H1 (cell line): ENCODE data around the gene ART4. TPM values are rescaled to one million over a fixed set of nuclear protein-coding genes. Genes with fewer than 3 reads are reported as not detected.

Source experiments
- CTCF ChIA-PET: fragments of 300-600 bp; sonication (Branson Sonifier 250); formaldehyde crosslinking; loops from one replicate; lab custom pipeline; 2021; ENCODE audit not compliant: partially characterized antibody; lab: Charles Lee
- POLR2A ChIA-PET: fragments of 300-600 bp; sonication (Branson Sonifier 250); formaldehyde crosslinking; loops from one replicate; lab custom pipeline; 2021; ENCODE audit warnings: inconsistent platforms; ENCODE audit not compliant: partially characterized antibody; lab: Charles Lee
- DNase-seq, 2 experiments: peaks; one replicate each; pipeline versions ENCODE4 v3.0.0 to v3.0.0-alpha.2; 2010 to 2022; ENCODE audit warnings: low spot score in 2 of 2, low read depth in 1 of 2, mixed read lengths in 1 of 2
- FAIRE-seq: peaks from 2 replicates; lab custom pipeline; 2011; peaks lifted over from hg19 to GRCh38; lab: Jason Lieb, UNC
- H2AFZ ChIP-seq: 2 replicates; pipeline ENCODE4 v1.8.1; 2012; ENCODE audit warnings: low read length, inconsistent platforms
- H2AK5ac ChIP-seq: 2 replicates; pipeline ENCODE4 v1.6.1; 2013; ENCODE audit warnings: low read depth, low read length
- H2BK120ac ChIP-seq: replicated peaks from 2 replicates; pipeline ENCODE3; 2013; ENCODE audit warnings: low read depth, low read length, inconsistent platforms
- H2BK12ac ChIP-seq: 2 replicates; pipeline ENCODE4 v1.6.1; 2013; ENCODE audit warnings: low read depth, low read length
- H2BK15ac ChIP-seq: 2 replicates; pipeline ENCODE4 v1.6.1; 2013; ENCODE audit warnings: low read length
- H2BK20ac ChIP-seq: 2 replicates; pipeline ENCODE4 v1.6.1; 2013; ENCODE audit warnings: low read length
- H2BK5ac ChIP-seq: 2 replicates; pipeline ENCODE4 v1.6.1; 2013; ENCODE audit warnings: low read depth, low read length
- H3K14ac ChIP-seq: 2 replicates; pipeline ENCODE4 v1.6.1; 2013; ENCODE audit warnings: inconsistent platforms; ENCODE audit not compliant: insufficient read length
- H3K18ac ChIP-seq: 2 replicates; pipeline ENCODE4 v1.6.1; 2013; ENCODE audit warnings: low read length; ENCODE audit errors: extremely low read depth
- H3K23ac ChIP-seq: 2 replicates; pipeline ENCODE4 v1.6.1; 2013; ENCODE audit warnings: inconsistent platforms; ENCODE audit not compliant: insufficient read length
- H3K23me2 ChIP-seq: 2 replicates; pipeline ENCODE4 v1.6.1; 2013; ENCODE audit warnings: low read depth, low read length
- H3K27ac ChIP-seq: 2 replicates; pipeline ENCODE4 v1.6.1; 2011; ENCODE audit warnings: low read depth, low read length, inconsistent platforms
- H3K27me3 ChIP-seq, 4 experiments: replicated peaks in 1 of 4; 1 replicate in 1 of 4; 2 replicates in 3 of 4; pipeline versions ENCODE4 v1.6.1 to v1.8.1; 2011 to 2013; ENCODE audit warnings: low read length in 3 of 4, mild to moderate bottlenecking in 3 of 4, inconsistent platforms in 2 of 4, mixed read lengths in 2 of 4, moderate library complexity in 1 of 4; ENCODE audit not compliant: control insufficient read depth in 3 of 4, insufficient read depth in 3 of 4; ENCODE audit errors: extremely low read depth in 1 of 4
- H3K36me3 ChIP-seq, 4 experiments: 2 replicates each; pipeline versions ENCODE4 v1.6.1 to v1.8.1; 2011 to 2013; ENCODE audit warnings: mild to moderate bottlenecking in 4 of 4, low read length in 3 of 4, moderate library complexity in 2 of 4, control low read depth in 1 of 4, inconsistent platforms in 1 of 4; ENCODE audit not compliant: insufficient read depth in 4 of 4, control insufficient read depth in 2 of 4
- H3K4ac ChIP-seq: replicated peaks from 2 replicates; pipeline ENCODE3; 2013; ENCODE audit warnings: low read length, low read depth, mixed read lengths, inconsistent platforms; ENCODE audit not compliant: insufficient read length
- H3K4me1 ChIP-seq, 4 experiments: replicated peaks in 1 of 4; 1 replicate in 1 of 4; 2 replicates in 3 of 4; pipeline versions ENCODE4 v1.6.1 to v1.8.1; 2011 to 2013; ENCODE audit warnings: low read length in 3 of 4, inconsistent platforms in 2 of 4, mixed read lengths in 1 of 4; ENCODE audit not compliant: insufficient read depth in 4 of 4, control insufficient read depth in 3 of 4
- H3K4me2 ChIP-seq, 2 experiments: 2 replicates each; pipeline versions ENCODE4 v1.6.1 to v1.8.1; 2011 to 2013; ENCODE audit warnings: low read depth in 2 of 2, low read length in 2 of 2, control low read depth in 1 of 2, inconsistent platforms in 1 of 2, mild to moderate bottlenecking in 1 of 2; ENCODE audit not compliant: insufficient read depth in 1 of 2
- H3K4me3 ChIP-seq, 4 experiments: fragments of 200-600, 300-600 bp in 1 of 4; sonication (generic), shearing (Covaris generic), sonication (Bioruptor Twin) in 1 of 4; 2 replicates each; pipeline versions ENCODE4 v1.5.1 to v1.8.1; 2011 to 2016; ENCODE audit warnings: low read length in 4 of 4, low read depth in 3 of 4, control low read depth in 2 of 4, inconsistent platforms in 2 of 4, mild to moderate bottlenecking in 2 of 4, mixed read lengths in 1 of 4, moderate library complexity in 1 of 4; ENCODE audit not compliant: insufficient read depth in 2 of 4; ENCODE audit errors: extremely low read depth in 1 of 4
- H3K56ac ChIP-seq: replicated peaks from 2 replicates; pipeline ENCODE3; 2013; ENCODE audit warnings: low read depth, mild to moderate bottlenecking, mixed read lengths, low read length, inconsistent platforms; ENCODE audit not compliant: insufficient read length
- H3K79me1 ChIP-seq: 2 replicates; pipeline ENCODE4 v1.6.1; 2013; ENCODE audit warnings: low read depth, low read length, control low read depth
- H3K79me2 ChIP-seq, 2 experiments: 2 replicates each; pipeline versions ENCODE4 v1.6.1 to v1.8.1; 2012 to 2013; ENCODE audit warnings: low read length in 2 of 2, mild to moderate bottlenecking in 2 of 2, inconsistent platforms in 1 of 2; ENCODE audit not compliant: insufficient read depth in 2 of 2, control insufficient read depth in 1 of 2
- H3K9ac ChIP-seq, 4 experiments: replicated peaks in 1 of 4; 1 replicate in 1 of 4; 2 replicates in 3 of 4; pipeline versions ENCODE4 v1.6.1 to v1.8.1; 2011 to 2013; ENCODE audit warnings: low read depth in 3 of 4, low read length in 3 of 4, control low read depth in 2 of 4, mild to moderate bottlenecking in 2 of 4, moderate library complexity in 2 of 4, inconsistent platforms in 1 of 4; ENCODE audit errors: extremely low read depth in 1 of 4
- H3K9me3 ChIP-seq, 2 experiments: 2 replicates each; pipeline versions ENCODE4 v1.6.1 to v1.8.1; 2012 to 2013; ENCODE audit warnings: mild to moderate bottlenecking in 2 of 2, moderate library complexity in 2 of 2, control low read depth in 1 of 2, inconsistent platforms in 1 of 2, low read depth in 1 of 2, low read length in 1 of 2, mixed read lengths in 1 of 2; ENCODE audit not compliant: insufficient read depth in 2 of 2
- H4K20me1 ChIP-seq, 2 experiments: replicated peaks in 1 of 2; 2 replicates each; pipeline versions ENCODE3 to v1.8.1; 2011 to 2013; ENCODE audit warnings: inconsistent platforms in 2 of 2, low read length in 2 of 2, mild to moderate bottlenecking in 1 of 2; ENCODE audit not compliant: insufficient read depth in 2 of 2, control insufficient read depth in 1 of 2
- H4K5ac ChIP-seq: 2 replicates; pipeline ENCODE4 v1.6.1; 2013; ENCODE audit warnings: low read length, low read depth, mixed read lengths, inconsistent platforms; ENCODE audit not compliant: insufficient read length
- H4K8ac ChIP-seq: 2 replicates; pipeline ENCODE4 v1.8.0; 2013; ENCODE audit warnings: mild to moderate bottlenecking, moderate library complexity, low read length, inconsistent platforms; ENCODE audit not compliant: insufficient read depth; ENCODE audit errors: extremely low read depth
- H4K91ac ChIP-seq: replicated peaks from 2 replicates; pipeline ENCODE3; 2013; ENCODE audit warnings: low read length, mixed read lengths, inconsistent platforms; ENCODE audit not compliant: insufficient read length
- BRCA1 ChIP-seq: IDR thresholded peaks from 2 replicates; pipeline ENCODE4 v1.6.1; 2012; ENCODE audit warnings: low read depth, low read length, improper control_type of control experiment
- CEBPB ChIP-seq: IDR thresholded peaks from 2 replicates; pipeline ENCODE4 v1.6.1; 2012; ENCODE audit warnings: low read depth, low read length
- CTBP2 ChIP-seq: IDR thresholded peaks from 2 replicates; pipeline ENCODE4 v1.7.0; 2011; ENCODE audit warnings: borderline replicate concordance, mild to moderate bottlenecking, moderate library complexity, mixed read lengths, low read length; ENCODE audit not compliant: insufficient read depth, insufficient read length
- EP300 ChIP-seq, 2 experiments: IDR thresholded peaks; 1 replicate in 1 of 2; 2 replicates in 1 of 2; pipeline ENCODE4 v1.6.1; 2011 to 2012; ENCODE audit warnings: low read depth in 2 of 2, low read length in 2 of 2, mild to moderate bottlenecking in 2 of 2, borderline replicate concordance in 1 of 2, inconsistent platforms in 1 of 2, moderate library complexity in 1 of 2
- MAFK ChIP-seq: IDR thresholded peaks from 2 replicates; pipeline ENCODE4 v1.6.1; 2012; ENCODE audit warnings: low read depth, mild to moderate bottlenecking, improper control_type of control experiment, low read length
- RNF2 ChIP-seq: fragments of 200-900, 300-1000 bp; sonication (generic); IDR thresholded peaks from 2 replicates; pipeline ENCODE4 v1.7.1; 2016; ENCODE audit warnings: borderline replicate concordance, low read depth, mild to moderate bottlenecking, antibody characterized with exemption, low read length; ENCODE audit not compliant: poor library complexity, severe bottlenecking; ENCODE audit errors: missing control alignments
- SP4 ChIP-seq: IDR thresholded peaks from 2 replicates; pipeline ENCODE4 v1.6.1; 2012; ENCODE audit warnings: low read length, inconsistent platforms
- SUZ12 ChIP-seq: fragments of 200-600 bp; sonication (generic); IDR thresholded peaks from 2 replicates; pipeline ENCODE4 v1.6.1; 2012; ENCODE audit warnings: mild to moderate bottlenecking, inconsistent platforms, low read length, moderate library complexity, mixed read lengths
- TAF1 ChIP-seq: IDR thresholded peaks from 2 replicates; pipeline ENCODE4 v1.6.1; 2011; ENCODE audit warnings: mild to moderate bottlenecking, low read depth, low read length
- TBP ChIP-seq: IDR thresholded peaks from 2 replicates; pipeline ENCODE4 v1.6.1; 2011; ENCODE audit warnings: low read depth, low read length, improper control_type of control experiment
- WGBS, 2 experiments: shearing (Covaris generic) in 1 of 2; methylation state at CpG; one replicate each; pipeline versions ENCODE4 v1.1.6 to v1.1.7; 2013 to 2015; ENCODE audit warnings: low lambda C conversion rate in 2 of 2, mixed read lengths in 2 of 2, inconsistent platforms in 1 of 2, low coverage in 1 of 2, missing lambda C conversion rate in 1 of 2; ENCODE audit not compliant: insufficient replicate concordance in 2 of 2, insufficient coverage in 1 of 2, insufficient read length in 1 of 2; ENCODE audit errors: extremely low coverage in 1 of 2, missing lambda C conversion rate in 1 of 2; 5-methylcytosine and 5-hydroxymethylcytosine counted together
- polyA plus RNA-seq, 7 experiments: library from polyadenylated mRNA; depleted of rRNA in 3 of 7; stranded (reverse) in 5 of 7; unstranded in 2 of 7; fragments of >200 nt in 5 of 7; fragments of 200-250 nt in 2 of 7; gene quantifications; 1 replicate in 5 of 7; 2 replicates in 1 of 7; 4 replicates in 1 of 7; pipeline versions ENCODE4 v1.2.1 to v1.2.3, GENCODE V29; 2011 to 2013; ENCODE audit warnings: missing spikeins in 2 of 7, mixed read lengths in 2 of 7
- total RNA-seq: library from RNA; stranded (reverse); fragmentation: NEBNext Ultra II Directional; extraction: Animal tissue kit (Norgen Biotek cat#: 25700); gene quantifications from 2 replicates; pipeline ENCODE4 v1.2.1, GENCODE V29; 2021

ART4 gene
- total and polyA plus RNA-seq, 2 of the 8 experiments (the other 6 are each of a cell fraction or from before 2014, with no cell fraction given): not detected

GRCh38 chr12:14885718-14886221 is 42.4 kb upstream of the ART4 start, which contains the start of gene MGP:
MGP (minus strand) TSS chr12:14885854; CDS start chr12:14885791, 63 bp downstream.
- H3K56ac ChIP-seq: no peak within 1 kb of the TSS
- H4K91ac ChIP-seq: no peak within 1 kb of the TSS
- DNase-seq (no peak), FAIRE-seq (no peak)
- no peaks in the 10 kb centered on the region for H3K9me3 ChIP-seq
- no peaks in the 10 kb centered on the region for H3K79me2 ChIP-seq
- H3K4me2 ChIP-seq: no peak within 1 kb of the TSS
- H3K4me3 ChIP-seq: no peak within 1 kb of the TSS
- WGBS, 2 experiments: 87% methylated on average over 6 of the region's 6 CpGs; no CpG with 5 or more reads in 1 of the 2 experiments
- H3K4ac ChIP-seq: no peak within 1 kb of the TSS
- ChIA-PET POLR2A (no interaction called here), CTCF (no interaction called here)
- no peak within 1 kb of the TSS for H2BK15ac ChIP-seq
- no peak within 1 kb of the TSS for H4K5ac ChIP-seq
- H2BK12ac ChIP-seq: no peak within 1 kb of the TSS
- H4K20me1 ChIP-seq: no peaks in the 10 kb centered on the region
- no peaks in the 10 kb centered on the region for H3K27me3 ChIP-seq
- no peak within 1 kb of the TSS for H2AK5ac ChIP-seq
- no peak within 1 kb of the TSS for H4K8ac ChIP-seq
- H3K79me1 ChIP-seq: no peaks in the 10 kb centered on the region
- no peaks in the 10 kb centered on the region for H3K36me3 ChIP-seq
- H3K14ac ChIP-seq: no peak within 1 kb of the TSS
- H2AFZ ChIP-seq: no peak within 1 kb of the TSS
- peak within 1 kb of the TSS in 1 of 4 experiments; percentile 34; a peak in 1 of 7 replicates for H3K9ac ChIP-seq
- H2BK5ac ChIP-seq: no peak within 1 kb of the TSS
- no peak within 1 kb of the TSS for H3K18ac ChIP-seq
- no peak within 1 kb of the TSS for H3K27ac ChIP-seq
- H3K23ac ChIP-seq: no peak within 1 kb of the TSS
- no peaks in the 10 kb centered on the region for H3K4me1 ChIP-seq
- H2BK120ac ChIP-seq: no peak within 1 kb of the TSS
- H2BK20ac ChIP-seq: no peak within 1 kb of the TSS; the same call in 1 of the 2 replicates
- H3K23me2 ChIP-seq: no peaks in the 10 kb centered on the region
- no peak for TF ChIP-seq EP300 (IDR thresholded peaks at IDR 0.05; ENCODE audit: borderline replicate concordance in 1 of 2, low read depth in 2 of 2, low read length in 2 of 2)
- TF ChIP-seq RNF2: no peak
- TF ChIP-seq TBP: no peak
- TF ChIP-seq TAF1: no peak
- TF ChIP-seq BRCA1: no peak
- TF ChIP-seq SP4: no peak
- TF ChIP-seq MAFK: no peak
- TF ChIP-seq SUZ12: no peak
- no peak for TF ChIP-seq CEBPB
- no peak for TF ChIP-seq CTBP2
